ENCODE results near the gene MRPS18A. TPM values are rescaled to one million over a fixed set of nuclear protein-coding genes. Genes with fewer than 3 reads are reported as not detected.

Gene MRPS18A
- total and polyA plus RNA-seq, 9 of the 15 experiments (the other 6 are each of a cell fraction or from before 2014, with no cell fraction given): 87.5 to 243 (median 125) TPM

- TF ChIP-seq RERE (CRISPR knock-in tag; IDR thresholded peaks at IDR 0.05; ENCODE audit: borderline replicate concordance): no peak
- no peak for TF ChIP-seq GTF2B (IDR thresholded peaks at IDR 0.05; ENCODE audit: extremely low read depth, insufficient read length)
- no peak for TF ChIP-seq PCBP2 (IDR thresholded peaks at IDR 0.05; ENCODE audit: low read depth, low read length, poor library complexity, severe bottlenecking)
- TF ChIP-seq NR2C1 (IDR thresholded peaks at IDR 0.05): no peak
- no peak for TF ChIP-seq NR2C1 (tag; IDR thresholded peaks at IDR 0.05)
- TF ChIP-seq ZBTB12 (CRISPR knock-in tag; IDR thresholded peaks at IDR 0.05): no peak
- peak; percentile 56; the same call in 1 of the 2 replicates for TF ChIP-seq ZNF263 (CRISPR knock-in tag; IDR thresholded peaks at IDR 0.05; ENCODE audit: borderline replicate concordance)
- TF ChIP-seq HNRNPL (IDR thresholded peaks at IDR 0.05; ENCODE audit: low read depth, low read length): no peak
- TF ChIP-seq ESRRB (CRISPR knock-in tag; IDR thresholded peaks at IDR 0.05; ENCODE audit: borderline replicate concordance): no peak
- TF ChIP-seq ZNF507 (tag; conservative IDR thresholded peaks at IDR 0.05): no peak
- TF ChIP-seq LEF1 (IDR thresholded peaks at IDR 0.05): no peak
- TF ChIP-seq CBX1 (IDR thresholded peaks at IDR 0.05; ENCODE audit: low read depth): no peak
- TF ChIP-seq ZNF12 (CRISPR knock-in tag; IDR thresholded peaks at IDR 0.05): no peak
- TF ChIP-seq ELK3 (CRISPR knock-in tag; IDR thresholded peaks at IDR 0.05): no peak
- TF ChIP-seq NCOA4 (IDR thresholded peaks at IDR 0.05; ENCODE audit: partially characterized antibody): no peak
- no peak for TF ChIP-seq ZNF23 (CRISPR knock-in tag; IDR thresholded peaks at IDR 0.05)
- TF ChIP-seq POU5F1 (IDR thresholded peaks at IDR 0.05; ENCODE audit: borderline replicate concordance, low read depth, low read length, partially characterized antibody): no peak
- TF ChIP-seq SMAD4 (CRISPR knock-in tag; conservative IDR thresholded peaks at IDR 0.05): 0 out of 2 replicates have a peak, but pooled peaks have one; percentile 30
Measured at GRCh38 chr6:43667245-43668150, 20.1 kb downstream of the MRPS18A start (continued).
